ENCODE results near the gene ADAMTS12. TPM values are rescaled to one million over a fixed set of nuclear protein-coding genes. Genes with fewer than 3 reads are reported as not detected.

The ADAMTS12 gene, protein sequence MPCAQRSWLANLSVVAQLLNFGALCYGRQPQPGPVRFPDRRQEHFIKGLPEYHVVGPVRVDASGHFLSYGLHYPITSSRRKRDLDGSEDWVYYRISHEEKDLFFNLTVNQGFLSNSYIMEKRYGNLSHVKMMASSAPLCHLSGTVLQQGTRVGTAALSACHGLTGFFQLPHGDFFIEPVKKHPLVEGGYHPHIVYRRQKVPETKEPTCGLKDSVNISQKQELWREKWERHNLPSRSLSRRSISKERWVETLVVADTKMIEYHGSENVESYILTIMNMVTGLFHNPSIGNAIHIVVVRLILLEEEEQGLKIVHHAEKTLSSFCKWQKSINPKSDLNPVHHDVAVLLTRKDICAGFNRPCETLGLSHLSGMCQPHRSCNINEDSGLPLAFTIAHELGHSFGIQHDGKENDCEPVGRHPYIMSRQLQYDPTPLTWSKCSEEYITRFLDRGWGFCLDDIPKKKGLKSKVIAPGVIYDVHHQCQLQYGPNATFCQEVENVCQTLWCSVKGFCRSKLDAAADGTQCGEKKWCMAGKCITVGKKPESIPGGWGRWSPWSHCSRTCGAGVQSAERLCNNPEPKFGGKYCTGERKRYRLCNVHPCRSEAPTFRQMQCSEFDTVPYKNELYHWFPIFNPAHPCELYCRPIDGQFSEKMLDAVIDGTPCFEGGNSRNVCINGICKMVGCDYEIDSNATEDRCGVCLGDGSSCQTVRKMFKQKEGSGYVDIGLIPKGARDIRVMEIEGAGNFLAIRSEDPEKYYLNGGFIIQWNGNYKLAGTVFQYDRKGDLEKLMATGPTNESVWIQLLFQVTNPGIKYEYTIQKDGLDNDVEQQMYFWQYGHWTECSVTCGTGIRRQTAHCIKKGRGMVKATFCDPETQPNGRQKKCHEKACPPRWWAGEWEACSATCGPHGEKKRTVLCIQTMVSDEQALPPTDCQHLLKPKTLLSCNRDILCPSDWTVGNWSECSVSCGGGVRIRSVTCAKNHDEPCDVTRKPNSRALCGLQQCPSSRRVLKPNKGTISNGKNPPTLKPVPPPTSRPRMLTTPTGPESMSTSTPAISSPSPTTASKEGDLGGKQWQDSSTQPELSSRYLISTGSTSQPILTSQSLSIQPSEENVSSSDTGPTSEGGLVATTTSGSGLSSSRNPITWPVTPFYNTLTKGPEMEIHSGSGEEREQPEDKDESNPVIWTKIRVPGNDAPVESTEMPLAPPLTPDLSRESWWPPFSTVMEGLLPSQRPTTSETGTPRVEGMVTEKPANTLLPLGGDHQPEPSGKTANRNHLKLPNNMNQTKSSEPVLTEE (N-terminal part only)
- 29.9 and 34.2 TPM in 2 replicates for total RNA-seq

GRCh38 chr5:33891788-33892619, at the start of gene ADAMTS12:
TSS of gene ADAMTS12 (minus strand) at chr5:33891990. CDS start at chr5:33891856, 134 bp downstream.

GRCh38 chr5:33936381-33937016, 44.7 kb upstream of the ADAMTS12 start, which contains the start of gene RXFP3:
TSS of gene RXFP3 (plus strand) at chr5:33936386. CDS start at chr5:33936741, 355 bp downstream.

Other genes starting within 250 kb of the ADAMTS12 start
- not detected in 2 replicates for gene RXFP3, start 44.4 kb upstream of the ADAMTS12 start, total RNA-seq
- 0.14 and 0.18 TPM in 2 replicates for gene SLC45A2, start 92.7 kb upstream of the ADAMTS12 start, total RNA-seq
- gene AMACR, start 116.1 kb upstream of the ADAMTS12 start, total RNA-seq, result 7.4 and 8.1 TPM in 2 replicates
- 0.57 and 2.0 TPM in 2 replicates for gene C1QTNF3, start 151.2 kb upstream of the ADAMTS12 start, total RNA-seq

Measured in smooth muscle cell of bladder (primary cell).